Endothelial cell of umbilical vein (primary cell): ENCODE data around the gene MEF2A. TPM values are rescaled to one million over a fixed set of nuclear protein-coding genes. Genes with fewer than 3 reads are reported as not detected.

ENCODE experiments used
- BruUV-seq: library from RNA; stranded (reverse); fragments of 400-500 nt; replicated peaks from 2 replicates; lab custom pipeline; 2021; lab: Mats Ljungman, UMichigan
- CTCF ChIA-PET: fragments of 300-600, 350-600 bp; sonication (Branson Sonifier 250); formaldehyde crosslinking; loops from one replicate; lab custom pipeline; 2021; ENCODE audit warnings: antibody characterized with exemption, inconsistent platforms; lab: Charles Lee
- POLR2A ChIA-PET: fragments of 300-600, 350-600 bp; sonication (Branson Sonifier 250); formaldehyde crosslinking; loops from one replicate; lab custom pipeline; 2021; ENCODE audit warnings: antibody characterized with exemption, inconsistent platforms; lab: Charles Lee
- DNase-seq: peaks from one replicate; pipeline ENCODE4 v3.0.0-alpha.2; 2011; ENCODE audit warnings: low read depth, low spot score
- FAIRE-seq: peaks from 2 replicates; lab custom pipeline; 2011; peaks lifted over from hg19 to GRCh38; lab: Jason Lieb, UNC
- H2AFZ ChIP-seq: 2 replicates; pipeline ENCODE4 v1.6.0; 2012; ENCODE audit warnings: low read depth, low read length, control low read depth, inconsistent platforms
- H3K27ac ChIP-seq: 2 replicates; pipeline ENCODE4 v1.5.1; 2011; ENCODE audit warnings: low read depth, mild to moderate bottlenecking, control low read depth, low read length, moderate library complexity; ENCODE audit not compliant: insufficient read depth
- H3K27me3 ChIP-seq, 2 experiments: 2 replicates each; pipeline versions ENCODE4 v1.6.0 to v1.6.1; 2011; ENCODE audit warnings: low read length in 2 of 2, mixed read lengths in 1 of 2; ENCODE audit not compliant: control insufficient read depth in 2 of 2, insufficient read depth in 2 of 2
- H3K36me3 ChIP-seq, 2 experiments: 2 replicates in 1 of 2; 3 replicates in 1 of 2; pipeline ENCODE4 v1.5.1; 2011; ENCODE audit warnings: low read length in 2 of 2, mild to moderate bottlenecking in 1 of 2, moderate library complexity in 1 of 2; ENCODE audit not compliant: control insufficient read depth in 2 of 2, insufficient read depth in 2 of 2; ENCODE audit errors: extremely low read depth in 1 of 2
- H3K4me1 ChIP-seq: 3 replicates; pipeline ENCODE4 v1.5.1; 2011; ENCODE audit warnings: mild to moderate bottlenecking, low read length; ENCODE audit not compliant: control insufficient read depth, insufficient read depth; ENCODE audit errors: extremely low read depth
- H3K4me2 ChIP-seq: 2 replicates; pipeline ENCODE4 v1.6.1; 2011; ENCODE audit warnings: low read length, control low read depth, mixed read lengths; ENCODE audit not compliant: insufficient read depth
- H3K4me3 ChIP-seq, 3 experiments: fragments of 200-600 bp in 1 of 3; sonication (generic), shearing (Covaris generic) in 1 of 3; replicated peaks in 1 of 3; 2 replicates each; pipeline ENCODE4 v1.5.1; 2011 to 2016; ENCODE audit warnings: control low read depth in 3 of 3, low read length in 3 of 3, mild to moderate bottlenecking in 2 of 3, inconsistent platforms in 1 of 3, low read depth in 1 of 3, moderate library complexity in 1 of 3; ENCODE audit not compliant: insufficient read depth in 1 of 3
- H3K79me2 ChIP-seq: 2 replicates; pipeline ENCODE4 v1.6.0; 2012; ENCODE audit warnings: low read length, inconsistent platforms; ENCODE audit not compliant: control insufficient read depth, insufficient read depth
- H3K9ac ChIP-seq: replicated peaks from 2 replicates; pipeline ENCODE3; 2011; ENCODE audit warnings: low read length, control low read depth; ENCODE audit not compliant: insufficient read depth; ENCODE audit errors: extremely low read depth
- H3K9me1 ChIP-seq: replicated peaks from 3 replicates; pipeline ENCODE4 v1.6.0; 2011; ENCODE audit warnings: mild to moderate bottlenecking, low read length; ENCODE audit not compliant: control insufficient read depth, insufficient read depth; ENCODE audit errors: extremely low read depth
- H3K9me3 ChIP-seq: replicated peaks from 2 replicates; pipeline ENCODE4 v1.5.1; 2012; ENCODE audit warnings: low read length, inconsistent platforms; ENCODE audit not compliant: control insufficient read depth, insufficient read depth
- H4K20me1 ChIP-seq: replicated peaks from 2 replicates; pipeline ENCODE3; 2011; ENCODE audit warnings: mild to moderate bottlenecking, low read length; ENCODE audit not compliant: control insufficient read depth, insufficient read depth; ENCODE audit errors: extremely low read depth
- EZH2 ChIP-seq: IDR thresholded peaks from 2 replicates; pipeline ENCODE4 v1.6.1; 2012; ENCODE audit warnings: borderline replicate concordance, low read depth, mild to moderate bottlenecking, moderate library complexity, low read length, inconsistent platforms; ENCODE audit not compliant: severe bottlenecking
- FOS ChIP-seq: IDR thresholded peaks from 2 replicates; pipeline ENCODE4 v1.6.1; 2011; ENCODE audit warnings: mild to moderate bottlenecking, low read length, moderate library complexity, borderline replicate concordance; ENCODE audit not compliant: insufficient read depth
- GATA2 ChIP-seq: IDR thresholded peaks from 2 replicates; pipeline ENCODE4 v1.7.0; 2011; ENCODE audit warnings: low read depth, mild to moderate bottlenecking, moderate library complexity, mixed read lengths, low read length; ENCODE audit not compliant: insufficient read length, insufficient read depth
- JUN ChIP-seq: IDR thresholded peaks from 2 replicates; pipeline ENCODE4 v1.6.1; 2011; ENCODE audit warnings: borderline replicate concordance, low read depth; ENCODE audit not compliant: insufficient read length, insufficient read depth
- MAX ChIP-seq: IDR thresholded peaks from 2 replicates; pipeline ENCODE4 v1.6.1; 2011; ENCODE audit not compliant: insufficient read depth, insufficient read length
- MYC ChIP-seq: IDR thresholded peaks from one replicate; pipeline ENCODE4 v1.6.1; 2011; ENCODE audit warnings: mild to moderate bottlenecking, low read depth, low read length
- POLR2A ChIP-seq: IDR thresholded peaks from 2 replicates; pipeline ENCODE4 v1.6.1; 2012; ENCODE audit warnings: low read depth, mild to moderate bottlenecking, control low read depth, low read length
- POLR2AphosphoS5 ChIP-seq: IDR thresholded peaks from 2 replicates; pipeline ENCODE4 v1.6.1; 2012; ENCODE audit warnings: low read depth, mild to moderate bottlenecking, control low read depth, low read length, moderate library complexity; ENCODE audit not compliant: insufficient read depth
- dilution Hi-C: fragments of 300-500 bp; cut with MboI; formaldehyde crosslinking; loops from one replicate; pipeline ENCODE4 v1.15.0; 2019; ENCODE audit warnings: low sequenced_read_pairs; ENCODE audit not compliant: extremely low pct_ligation_motif_present
- intact Hi-C: fragments of 100-400 bp; cut with micrococcal nuclease; formaldehyde crosslinking; loops from one replicate; pipeline ENCODE4 v1.10.0; 2022
- polyA plus RNA-seq, 4 experiments: library from polyadenylated mRNA; depleted of rRNA in 3 of 4; stranded (reverse) in 3 of 4; unstranded in 1 of 4; fragments of >200 nt; gene quantifications; 2 replicates each; pipeline versions ENCODE4 v1.2.1 to v1.2.3, GENCODE V29; 2011 to 2012; ENCODE audit warnings: missing spikeins in 1 of 4
- total RNA-seq: library from RNA; stranded (reverse); gene quantifications from 2 replicates; pipeline ENCODE4 v1.2.3, GENCODE V29; 2021
- TF ChIP-seq, protein P1 (sequence below), 2 donors: IDR thresholded peaks; 1 replicate in 1 of 2; 2 replicates in 1 of 2; pipeline ENCODE4 v1.5.1; 2011; ENCODE audit warnings: low read length in 2 of 2, mild to moderate bottlenecking in 2 of 2, moderate library complexity in 2 of 2, control low read depth in 1 of 2, inconsistent platforms in 1 of 2, low read depth in 1 of 2; ENCODE audit not compliant: insufficient read depth in 1 of 2; ENCODE audit errors: extremely low read depth in 1 of 2

Gene MEF2A
- total and polyA plus RNA-seq, 2 donors (not counting 3 experiments of a cell fraction or from before 2014, with no cell fraction given), result 38.0 to 45.3 TPM

GRCh38 chr15:99731336-99732123 lies 165.7 kb downstream of the MEF2A start:
- dilution Hi-C loops, result no loop called here
- Histone ChIP-seq H3K9ac (no peak overlapping the region), H3K4me3 (no peak overlapping the region)

More at GRCh38 chr15:99731336-99732123, 165.7 kb downstream of the MEF2A start:
- no peaks in the 10 kb centered on the region for H3K27me3 ChIP-seq
- intact Hi-C loops, result loop anchor here (2.0 kb wide), 2 partner anchors 23 to 627 kb away; partner anchors contain the start of gene SYNM
- peaks cover 5% of the 10 kb centered on the region for H3K4me1 ChIP-seq
- H3K9me1 ChIP-seq, result no peaks in the 10 kb centered on the region
- BruUV-seq, result TSS peak; percentile 15
- TF ChIP-seq POLR2A, result no peak
- TF ChIP-seq JUN, result no peak
- TF ChIP-seq, protein P1, sequence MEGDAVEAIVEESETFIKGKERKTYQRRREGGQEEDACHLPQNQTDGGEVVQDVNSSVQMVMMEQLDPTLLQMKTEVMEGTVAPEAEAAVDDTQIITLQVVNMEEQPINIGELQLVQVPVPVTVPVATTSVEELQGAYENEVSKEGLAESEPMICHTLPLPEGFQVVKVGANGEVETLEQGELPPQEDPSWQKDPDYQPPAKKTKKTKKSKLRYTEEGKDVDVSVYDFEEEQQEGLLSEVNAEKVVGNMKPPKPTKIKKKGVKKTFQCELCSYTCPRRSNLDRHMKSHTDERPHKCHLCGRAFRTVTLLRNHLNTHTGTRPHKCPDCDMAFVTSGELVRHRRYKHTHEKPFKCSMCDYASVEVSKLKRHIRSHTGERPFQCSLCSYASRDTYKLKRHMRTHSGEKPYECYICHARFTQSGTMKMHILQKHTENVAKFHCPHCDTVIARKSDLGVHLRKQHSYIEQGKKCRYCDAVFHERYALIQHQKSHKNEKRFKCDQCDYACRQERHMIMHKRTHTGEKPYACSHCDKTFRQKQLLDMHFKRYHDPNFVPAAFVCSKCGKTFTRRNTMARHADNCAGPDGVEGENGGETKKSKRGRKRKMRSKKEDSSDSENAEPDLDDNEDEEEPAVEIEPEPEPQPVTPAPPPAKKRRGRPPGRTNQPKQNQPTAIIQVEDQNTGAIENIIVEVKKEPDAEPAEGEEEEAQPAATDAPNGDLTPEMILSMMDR (IDR thresholded peaks at IDR 0.05; ENCODE audit: extremely low read depth in 1 of 2, insufficient read depth in 1 of 2, low read depth in 1 of 2, low read length in 2 of 2), result no peak
- no peak for TF ChIP-seq FOS
- no peak for TF ChIP-seq EZH2
- no peak for TF ChIP-seq GATA2
- no peak for TF ChIP-seq MAX
- TF ChIP-seq MYC, result no peak
- TF ChIP-seq POLR2AphosphoS5, result no peak
- H2AFZ ChIP-seq, result no peak overlapping the region
- no peaks in the 10 kb centered on the region for H3K79me2 ChIP-seq
- H3K36me3 ChIP-seq, result no peaks in the 10 kb centered on the region
- no peaks in the 10 kb centered on the region for H3K9me3 ChIP-seq
- no peaks in the 10 kb centered on the region for H4K20me1 ChIP-seq
- H3K27ac ChIP-seq, result no peak overlapping the region
- FAIRE-seq, result peak; percentile 46
- POLR2A ChIA-PET, result no interaction called here
- CTCF ChIA-PET, result interaction anchor here (0.7 to 6.8 kb wide), 9 partner anchors 9 to 626 kb away, joined by 3 to 71 read pairs (median 4); no protein-coding TSS in a partner anchor
- DNase-seq, result no peak
- H3K4me2 ChIP-seq, result no peak overlapping the region
